HUES6 (cell line): ENCODE measurements around the gene ACTN3.
"Not testable (repeated sequence)": the region's sequence is repeated elsewhere in the genome, so short reads cannot be mapped to it uniquely, and the experiment has no call there.

Experiments used
- H3K27ac ChIP-seq: 2 replicates; pipeline ENCODE4 v1.7.0; 2013; ENCODE audit warnings: low read depth, mild to moderate bottlenecking, low read length, inconsistent platforms
- H3K27me3 ChIP-seq: 2 replicates; pipeline ENCODE4 v1.6.1; 2013; ENCODE audit warnings: low read length; ENCODE audit not compliant: control insufficient read depth, insufficient read depth
- H3K36me3 ChIP-seq: 2 replicates; pipeline ENCODE4 v1.6.1; 2013; ENCODE audit warnings: low read length; ENCODE audit not compliant: control insufficient read depth, insufficient read depth
- H3K4me1 ChIP-seq: 2 replicates; pipeline ENCODE4 v1.6.1; 2013; ENCODE audit warnings: low read length; ENCODE audit not compliant: control insufficient read depth, insufficient read depth
- H3K4me3 ChIP-seq: 2 replicates; pipeline ENCODE4 v1.5.1; 2013; ENCODE audit warnings: low read depth, low read length
- H3K9ac ChIP-seq: one replicate; pipeline ENCODE4 v1.6.1; 2013; ENCODE audit warnings: mild to moderate bottlenecking, low read length
- H3K9me3 ChIP-seq: 2 replicates; pipeline ENCODE4 v1.6.1; 2013; ENCODE audit warnings: low read depth, low read length; ENCODE audit not compliant: control insufficient read depth, insufficient read depth

The ACTN3 gene

GRCh38 chr11:66585447-66585846 lies 38.7 kb downstream of the ACTN3 start:
- H3K4me1 ChIP-seq, H3K9ac ChIP-seq, H3K27ac ChIP-seq, H3K4me3 ChIP-seq, H3K27me3 ChIP-seq: not testable (repeated sequence)
- H3K36me3 ChIP-seq = peaks cover 25% of the 10 kb centered on the region; the same call in 1 of the 2 replicates
- H3K9me3 ChIP-seq = peaks cover 23% of the 10 kb centered on the region

- Histone ChIP-seq H3K27ac (no peak overlapping the region), H3K4me1 (no peaks in the 10 kb centered on the region), H3K4me3 (no peak overlapping the region), H3K9ac (no peak overlapping the region), H3K9me3 (peaks cover 20% of the 10 kb centered on the region), H3K27me3 (0 out of 2 replicates have a peak, but pooled peaks cover under 1% of the 10 kb centered on the region), H3K36me3 (peaks cover 18% of the 10 kb centered on the region; the same call in 1 of the 2 replicates)
Measured at GRCh38 chr11:66586136-66586535, 39.4 kb downstream of the ACTN3 start.

- H3K4me3 ChIP-seq, H3K9ac ChIP-seq, H3K27me3 ChIP-seq, H3K27ac ChIP-seq, H3K36me3 ChIP-seq: not testable (repeated sequence)
- Histone ChIP-seq H3K9me3 (peaks cover 15% of the 10 kb centered on the region), H3K4me1 (peaks cover 14% of the 10 kb centered on the region)
Measured at GRCh38 chr11:66589315-66589714, 42.6 kb downstream of the ACTN3 start.

- Histone ChIP-seq H3K4me3 (no peak overlapping the region), H3K9ac (no peak overlapping the region), H3K36me3 (peaks cover 9% of the 10 kb centered on the region), H3K27ac (no peak overlapping the region), H3K4me1 (peaks cover 14% of the 10 kb centered on the region), H3K9me3 (peaks cover 15% of the 10 kb centered on the region), H3K27me3 (0 out of 2 replicates have a peak, but pooled peaks cover 3% of the 10 kb centered on the region)
Measured at GRCh38 chr11:66589996-66590675, 43.4 kb downstream of the ACTN3 start.

- peaks cover 10% of the 10 kb centered on the region for H3K36me3 ChIP-seq
- H3K4me3 ChIP-seq = no peak overlapping the region
- 0 out of 2 replicates have a peak, but pooled peaks cover 3% of the 10 kb centered on the region for H3K27me3 ChIP-seq
- H3K9me3 ChIP-seq = peaks cover 11% of the 10 kb centered on the region
- no peak overlapping the region for H3K9ac ChIP-seq
- no peak overlapping the region for H3K27ac ChIP-seq
- H3K4me1 ChIP-seq = peaks cover 14% of the 10 kb centered on the region
Measured at GRCh38 chr11:66591175-66591574, 44.5 kb downstream of the ACTN3 start.

GRCh38 chr11:66592457-66593302 lies 46.0 kb downstream of the ACTN3 start, which contains the start of the genes CCDC87 and CCS:
Gene CCDC87, minus strand, starts transcription at chr11:66593063. Its CDS starts 48 bp downstream, at chr11:66593015.
Gene CCS, plus strand, starts transcription at chr11:66593185. Its CDS starts 77 bp downstream, at chr11:66593262.
- Histone ChIP-seq H3K9me3 (peaks cover 7% of the 10 kb centered on the region; the same call in 1 of the 2 replicates), H3K4me3 (peak within 1 kb of the TSS; percentile 77), H3K36me3 (peaks cover 6% of the 10 kb centered on the region), H3K27ac (no peak within 1 kb of the TSS), H3K27me3 (0 out of 2 replicates have a peak, but pooled peaks cover 3% of the 10 kb centered on the region), H3K4me1 (peaks cover 14% of the 10 kb centered on the region), H3K9ac (peak within 1 kb of the TSS; percentile 81)

- H3K4me3 ChIP-seq = peak overlapping the region; percentile 77
- H3K4me1 ChIP-seq = peaks cover 14% of the 10 kb centered on the region
- H3K27ac ChIP-seq = no peak overlapping the region
Measured at GRCh38 chr11:66593303-66593635, 46.6 kb downstream of the ACTN3 start.

GRCh38 chr11:66593650-66594049 lies 46.9 kb downstream of the ACTN3 start:
- H3K27ac ChIP-seq = no peak overlapping the region
- 0 out of 2 replicates have a peak, but pooled peaks cover 3% of the 10 kb centered on the region for H3K27me3 ChIP-seq

More at GRCh38 chr11:66593303-66593635, 46.6 kb downstream of the ACTN3 start:
- Histone ChIP-seq H3K27me3 (0 out of 2 replicates have a peak, but pooled peaks cover 3% of the 10 kb centered on the region), H3K9ac (peak overlapping the region; percentile 81), H3K36me3 (peaks cover 6% of the 10 kb centered on the region), H3K9me3 (peaks cover 7% of the 10 kb centered on the region; the same call in 1 of the 2 replicates)

GRCh38 chr11:66595245-66595904 lies 48.7 kb downstream of the ACTN3 start:
- peaks cover 7% of the 10 kb centered on the region; the same call in 1 of the 2 replicates for H3K9me3 ChIP-seq
- peaks cover 23% of the 10 kb centered on the region for H3K36me3 ChIP-seq
- no peak overlapping the region for H3K4me3 ChIP-seq
- H3K27me3 ChIP-seq = 0 out of 2 replicates have a peak, but pooled peaks cover 3% of the 10 kb centered on the region
- H3K9ac ChIP-seq = no peak overlapping the region
- no peak overlapping the region for H3K27ac ChIP-seq
- peaks cover 14% of the 10 kb centered on the region for H3K4me1 ChIP-seq

More at GRCh38 chr11:66593650-66594049, 46.9 kb downstream of the ACTN3 start:
- H3K36me3 ChIP-seq = peaks cover 6% of the 10 kb centered on the region
- H3K4me3 ChIP-seq = peak overlapping the region; percentile 77
- H3K9ac ChIP-seq = peak overlapping the region; percentile 81
- H3K9me3 ChIP-seq = peaks cover 7% of the 10 kb centered on the region; the same call in 1 of the 2 replicates
- peaks cover 14% of the 10 kb centered on the region for H3K4me1 ChIP-seq

GRCh38 chr11:66598993-66599392 lies 52.3 kb downstream of the ACTN3 start:
- no peaks in the 10 kb centered on the region for H3K9me3 ChIP-seq
- no peak overlapping the region for H3K27ac ChIP-seq
- H3K4me1 ChIP-seq = no peaks in the 10 kb centered on the region

More at GRCh38 chr11:66598993-66599392, 52.3 kb downstream of the ACTN3 start:
- H3K36me3 ChIP-seq = peaks cover 44% of the 10 kb centered on the region
- H3K27me3 ChIP-seq = no peaks in the 10 kb centered on the region
- H3K4me3 ChIP-seq = no peak overlapping the region
- H3K9ac ChIP-seq = no peak overlapping the region
